SK-N-SH (cell line): ENCODE measurements around the gene SPON1. TPM values are rescaled to one million over a fixed set of nuclear protein-coding genes. Genes with fewer than 3 reads are reported as not detected.

Experiments used
- CTCF ChIA-PET: fragments of 300-600, 350-600 bp; formaldehyde crosslinking; extraction: SDS; loops from one replicate; lab custom pipeline; 2021; lab: Yijun Ruan, JAX
- POLR2A ChIA-PET: fragments of 350-600 bp; sonication (Branson Sonifier 250); formaldehyde crosslinking; extraction: SDS; loops from one replicate; lab custom pipeline; 2020; ENCODE audit warnings: antibody characterized with exemption, inconsistent platforms; lab: Yijun Ruan, JAX
- DNase-seq: peaks from one replicate; pipeline ENCODE4 v3.0.0; 2012
- H2AFZ ChIP-seq: fragments of 200-600 bp; sonication (generic); 2 replicates; pipeline ENCODE4 v1.8.1; 2016; ENCODE audit warnings: antibody characterized with exemption, mild to moderate bottlenecking, low read depth
- H3F3A ChIP-seq: fragments of 200-600 bp; sonication (generic); replicated peaks from 2 replicates; pipeline ENCODE3; 2016; ENCODE audit warnings: antibody characterized with exemption, mild to moderate bottlenecking; ENCODE audit not compliant: insufficient read depth
- H3K27ac ChIP-seq, 2 experiments: fragments of 200-500 bp in 1 of 2; fragments of 200-600 bp in 1 of 2; sonication (Bioruptor generic) in 1 of 2; sonication (generic), shearing (Covaris generic) in 1 of 2; 2 replicates each; pipeline versions ENCODE4 v1.5.1 to v1.6.1; 2014 to 2016; ENCODE audit warnings: low read depth in 2 of 2, inconsistent platforms in 1 of 2, low read length in 1 of 2, mild to moderate bottlenecking in 1 of 2, mixed read lengths in 1 of 2
- H3K27me3 ChIP-seq: fragments of 200-600 bp; sonication (generic), shearing (Covaris generic); 2 replicates; pipeline ENCODE4 v1.6.1; 2016; ENCODE audit warnings: mixed run types; ENCODE audit not compliant: insufficient read depth
- H3K36me3 ChIP-seq, 2 experiments: fragments of 200-500 bp in 1 of 2; fragments of 200-600 bp in 1 of 2; sonication (Bioruptor generic) in 1 of 2; sonication (generic) in 1 of 2; replicated peaks in 1 of 2; 2 replicates each; pipeline versions ENCODE3 to v1.5.1; 2014 to 2016; ENCODE audit warnings: low read length in 1 of 2, mild to moderate bottlenecking in 1 of 2; ENCODE audit not compliant: insufficient read depth in 2 of 2, control insufficient read depth in 1 of 2
- H3K4me1 ChIP-seq, 2 experiments: fragments of 200-500 bp in 1 of 2; fragments of 200-600 bp in 1 of 2; sonication (Bioruptor generic) in 1 of 2; sonication (generic), shearing (Covaris generic) in 1 of 2; 2 replicates each; pipeline versions ENCODE4 v1.5.1 to v1.6.1; 2014 to 2016; ENCODE audit warnings: low read depth in 1 of 2, low read length in 1 of 2, mixed run types in 1 of 2; ENCODE audit not compliant: insufficient read depth in 2 of 2, control insufficient read depth in 1 of 2
- H3K4me2 ChIP-seq: fragments of 200-600 bp; sonication (generic), shearing (Covaris generic); 2 replicates; pipeline ENCODE4 v1.6.1; 2017; ENCODE audit warnings: mixed run types
- H3K4me3 ChIP-seq, 2 experiments: fragments of 200-500 bp in 1 of 2; fragments of 200-600 bp in 1 of 2; sonication (Bioruptor generic) in 1 of 2; sonication (generic), shearing (Covaris generic) in 1 of 2; 2 replicates each; pipeline versions ENCODE4 v1.5.1 to v1.8.1; 2014 to 2016; ENCODE audit warnings: low read depth in 2 of 2, inconsistent platforms in 1 of 2, low read length in 1 of 2, mild to moderate bottlenecking in 1 of 2, mixed read lengths in 1 of 2, moderate library complexity in 1 of 2
- H3K79me2 ChIP-seq: fragments of 200-600 bp; sonication (generic); 2 replicates; pipeline ENCODE4 v1.8.1; 2017; ENCODE audit warnings: mild to moderate bottlenecking; ENCODE audit not compliant: insufficient read depth
- H3K9ac ChIP-seq: fragments of 200-600 bp; sonication (generic); 2 replicates; pipeline ENCODE4 v1.6.1; 2017; ENCODE audit warnings: mixed run types
- H3K9me2 ChIP-seq: fragments of 200-600 bp; sonication (generic); 2 replicates; pipeline ENCODE4 v1.6.1; 2017; ENCODE audit warnings: mixed run types
- H3K9me3 ChIP-seq: fragments of 200-600 bp; sonication (generic); 2 replicates; pipeline ENCODE4 v1.6.1; 2017; ENCODE audit warnings: mixed run types, mild to moderate bottlenecking, moderate library complexity
- H4K20me1 ChIP-seq: fragments of 200-600 bp; sonication (generic); 2 replicates; pipeline ENCODE4 v1.6.1; 2017; ENCODE audit warnings: mild to moderate bottlenecking, mixed run types; ENCODE audit not compliant: insufficient read depth
- CTCF ChIP-seq: fragments of 200-600 bp; sonication (generic); IDR thresholded peaks from 2 replicates; pipeline ENCODE4 v1.6.1; 2017; ENCODE audit warnings: antibody characterized with exemption, mild to moderate bottlenecking, moderate library complexity
- EP300 ChIP-seq, 2 experiments: IDR thresholded peaks; 2 replicates each; pipeline versions ENCODE4 v1.4.0 to v1.6.1; 2012; ENCODE audit warnings: borderline replicate concordance in 1 of 2, low read depth in 1 of 2, low read length in 1 of 2
- MAX ChIP-seq: IDR thresholded peaks from 2 replicates; pipeline ENCODE4 v1.4.0; 2012; ENCODE audit warnings: low read depth
- RAD21 ChIP-seq: IDR thresholded peaks from 2 replicates; pipeline ENCODE4 v1.6.1; 2012; ENCODE audit warnings: mild to moderate bottlenecking, low read length
- RCOR1 ChIP-seq: fragments of 150-350 bp; IDR thresholded peaks from 2 replicates; pipeline ENCODE4 v1.6.1; 2017; ENCODE audit warnings: antibody characterized with exemption, low read length
- RFX5 ChIP-seq: IDR thresholded peaks from 2 replicates; pipeline ENCODE4 v1.6.1; 2012; ENCODE audit warnings: mild to moderate bottlenecking, improper control_type of control experiment, low read length
- TEAD4 ChIP-seq: IDR thresholded peaks from 2 replicates; pipeline ENCODE4 v1.4.0; 2012; ENCODE audit warnings: mild to moderate bottlenecking, borderline replicate concordance; ENCODE audit not compliant: insufficient read depth
- ZBTB33 ChIP-seq: IDR thresholded peaks from 2 replicates; pipeline ENCODE4 v1.4.0; 2012; ENCODE audit warnings: low read depth, borderline replicate concordance
- WGBS: methylation state at CpG from one replicate; pipeline ENCODE4 v1.1.6; 2017; ENCODE audit warnings: low lambda C conversion rate; 5-methylcytosine and 5-hydroxymethylcytosine counted together
- polyA plus RNA-seq, 3 experiments: library from polyadenylated mRNA; depleted of rRNA; stranded (reverse); fragments of >200 nt; gene quantifications; 2 replicates each; pipeline ENCODE4 v1.2.3, GENCODE V29; 2012

SPON1 gene
- polyA plus RNA-seq, 1 of the 3 experiments (the other 2 are of a cell fraction), result not detected

- no peak for DNase-seq
- H3K27ac ChIP-seq, result no peak overlapping the region
Observed at GRCh38 chr11:14253840-14254239, 291.3 kb downstream of the SPON1 start.

GRCh38 chr11:14254533-14255237, 292.2 kb downstream of the SPON1 start:
- Histone ChIP-seq H3K9me2 (no peaks in the 10 kb centered on the region), H3K36me3 (no peaks in the 10 kb centered on the region), H3K4me1 (peaks cover 0 to 11% of the 10 kb centered on the region in 2 experiments; a peak in 1 of 4 replicates), H3K4me2 (no peak overlapping the region), H4K20me1 (no peaks in the 10 kb centered on the region), H2AFZ (no peak overlapping the region), H3K79me2 (no peaks in the 10 kb centered on the region), H3K9ac (no peak overlapping the region), H3K4me3 (no peak overlapping the region), H3K27me3 (no peaks in the 10 kb centered on the region), H3F3A (no peaks in the 10 kb centered on the region), H3K27ac (no peak overlapping the region), H3K9me3 (no peaks in the 10 kb centered on the region)
- TF ChIP-seq RFX5 (no peak), TEAD4 (no peak), CTCF (no peak), RCOR1 (no peak), RAD21 (no peak), MAX (no peak), EP300 (IDR thresholded peaks at IDR 0.05; ENCODE audit: borderline replicate concordance in 1 of 2, low read depth in 1 of 2, low read length in 1 of 2) (no peak), ZBTB33 (no peak)
- POLR2A ChIA-PET, result no interaction called here
- CTCF ChIA-PET, result interaction anchor here (1.9 to 6.3 kb wide), 2 partner anchors 298 to 482 kb away, joined by 10 to 50 read pairs; no protein-coding TSS in a partner anchor
- 85% methylated on average over 13 of the region's 13 CpGs for WGBS
- no peak for DNase-seq

More at GRCh38 chr11:14253840-14254239, 291.3 kb downstream of the SPON1 start:
- H2AFZ ChIP-seq, result no peak overlapping the region
- H3K4me2 ChIP-seq, result no peak overlapping the region
- no peaks in the 10 kb centered on the region for H3K9me3 ChIP-seq
- WGBS, result 83% methylated on average over 5 of the region's 5 CpGs
- no peaks in the 10 kb centered on the region for H4K20me1 ChIP-seq
- H3F3A ChIP-seq, result no peaks in the 10 kb centered on the region
- H3K4me1 ChIP-seq, result peaks cover 0 to 14% of the 10 kb centered on the region in 2 experiments; a peak in 1 of 4 replicates
- H3K9me2 ChIP-seq, result no peaks in the 10 kb centered on the region
- H3K9ac ChIP-seq, result no peak overlapping the region
- TF ChIP-seq ZBTB33 (no peak), RAD21 (no peak)
- no peaks in the 10 kb centered on the region for H3K27me3 ChIP-seq
- H3K4me3 ChIP-seq, result no peak overlapping the region
- CTCF ChIA-PET, result interaction anchor here (0.9 to 6.3 kb wide), 5 partner anchors 201 to 481 kb away, joined by 3 to 50 read pairs (median 4); no protein-coding TSS in a partner anchor
- H3K36me3 ChIP-seq, result no peaks in the 10 kb centered on the region
- POLR2A ChIA-PET, result no interaction called here
- no peaks in the 10 kb centered on the region for H3K79me2 ChIP-seq
